ENCODE data around the gene RRP15. TPM values are rescaled to one million over a fixed set of nuclear protein-coding genes. Genes with fewer than 3 reads are reported as not detected.

The RRP15 gene
- polyA plus RNA-seq, 1 donor from 2014 or later, result 21.8 TPM

- peaks cover 25 to 37% (median 34%) of the 10 kb centered on the region in 3 donors for H3K4me1 Mint-ChIP-seq
- no peaks in the 10 kb centered on the region for H3K36me3 Mint-ChIP-seq
- H3K27ac Mint-ChIP-seq, result no peak overlapping the region
- H3K27me3 Mint-ChIP-seq, result no peaks in the 10 kb centered on the region
- H3K9me3 Mint-ChIP-seq, result no peaks in the 10 kb centered on the region
- no peak overlapping the region for H3K4me3 Mint-ChIP-seq
Measured at GRCh38 chr1:218352075-218352438, 67.0 kb downstream of the RRP15 start.

DNA sequence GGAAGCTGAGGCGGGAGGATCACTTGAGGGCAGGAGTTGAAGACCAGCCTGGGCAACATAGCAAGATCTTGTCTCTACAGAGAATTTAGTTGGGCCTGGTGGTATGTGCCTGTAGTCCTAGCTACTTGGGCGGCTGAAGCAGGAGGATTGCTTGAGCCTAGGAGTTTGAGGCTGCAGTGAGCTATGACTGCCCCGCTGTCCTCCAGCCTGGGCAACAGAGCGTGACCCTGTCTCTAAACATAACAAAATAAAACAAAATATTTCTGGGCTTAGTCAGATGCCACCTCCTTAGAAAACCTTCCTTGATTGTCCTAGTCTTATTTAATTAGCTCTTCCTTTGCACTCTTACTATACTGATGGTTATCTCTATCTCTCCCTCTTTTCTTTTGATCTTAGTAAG is 68.6 kb downstream of the RRP15 start:
- Mint-ChIP-seq H3K9me3 (no peaks in the 10 kb centered on the region), H3K27me3 (no peaks in the 10 kb centered on the region)

DNA sequence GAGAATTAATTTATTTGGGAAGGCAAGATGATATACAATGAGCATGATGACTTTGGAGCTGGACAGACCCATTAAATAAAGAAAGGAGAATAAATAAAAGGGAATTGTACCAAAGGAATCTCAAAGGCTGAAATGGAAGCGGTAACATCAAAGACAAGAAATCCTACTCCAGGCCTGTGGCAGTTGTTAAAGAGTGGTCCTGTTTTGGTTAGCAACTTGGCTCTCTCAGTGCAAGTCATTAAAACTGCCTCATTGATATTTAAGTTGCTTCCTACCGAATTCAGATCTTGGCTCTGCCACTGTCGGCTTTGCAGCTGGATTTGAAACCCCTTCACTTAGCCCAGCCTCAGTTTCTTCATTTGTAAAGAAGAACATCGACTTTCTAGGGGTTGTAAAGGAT is 70.2 kb downstream of the RRP15 start:
- H3K27ac Mint-ChIP-seq, result no peak overlapping the region
- H3K36me3 Mint-ChIP-seq, result no peaks in the 10 kb centered on the region
- H3K4me3 Mint-ChIP-seq, result no peak overlapping the region
- H3K27me3 Mint-ChIP-seq, result no peaks in the 10 kb centered on the region
- H3K9me3 Mint-ChIP-seq, result no peaks in the 10 kb centered on the region
- H3K4me1 Mint-ChIP-seq, result peaks cover 6 to 15% (median 10%) of the 10 kb centered on the region in 3 donors

More for the DNA sequence above, 68.6 kb downstream of the RRP15 start:
- Mint-ChIP-seq H3K27ac (no peak overlapping the region), H3K36me3 (no peaks in the 10 kb centered on the region), H3K4me3 (no peak overlapping the region), H3K4me1 (peaks cover 15 to 26% (median 22%) of the 10 kb centered on the region in 3 donors)

DNA sequence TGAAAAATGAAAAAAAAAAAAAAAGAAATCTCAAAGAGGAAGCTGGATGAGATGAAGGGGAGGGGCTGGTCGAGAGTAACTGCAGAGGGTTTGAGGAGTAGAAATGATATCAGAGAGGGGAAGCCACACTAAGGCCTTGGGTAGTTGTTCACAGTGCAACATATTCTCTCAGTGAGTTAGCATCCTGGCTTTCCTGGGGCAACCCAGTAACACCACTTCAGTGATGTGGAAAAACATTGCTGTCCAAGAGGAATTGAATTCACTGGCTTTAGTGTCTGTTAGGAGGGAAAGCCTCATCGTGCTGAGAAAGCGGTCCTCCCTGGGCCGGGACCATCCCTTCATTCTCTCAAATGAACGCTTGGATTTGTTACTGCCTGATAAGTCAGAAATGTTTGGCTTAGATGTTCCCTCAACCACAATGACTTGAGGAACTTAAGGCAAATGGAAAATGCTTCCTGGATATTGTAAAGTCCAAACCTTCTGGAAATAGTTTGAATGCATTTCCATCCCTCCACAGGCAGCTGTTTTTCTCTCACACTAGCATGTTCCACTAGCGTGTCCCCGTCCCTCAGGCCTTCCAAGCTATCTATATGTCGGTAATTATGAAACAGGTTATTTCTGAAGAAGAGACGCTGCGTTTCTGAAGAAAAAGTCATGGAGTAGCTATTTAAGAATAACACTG is 72.3 kb downstream of the RRP15 start:
- Mint-ChIP-seq H3K9me3 (no peaks in the 10 kb centered on the region), H3K36me3 (no peaks in the 10 kb centered on the region), H3K27ac (no peak overlapping the region), H3K4me3 (no peak overlapping the region), H3K4me1 (peaks cover 0 to 5% (median 1%) of the 10 kb centered on the region in 3 donors), H3K27me3 (no peaks in the 10 kb centered on the region)

GRCh38 chr1:218357893-218358232 is 72.8 kb downstream of the RRP15 start:
- Mint-ChIP-seq H3K4me3 (no peak overlapping the region), H3K27me3 (no peaks in the 10 kb centered on the region), H3K27ac (no peak overlapping the region)

DNA sequence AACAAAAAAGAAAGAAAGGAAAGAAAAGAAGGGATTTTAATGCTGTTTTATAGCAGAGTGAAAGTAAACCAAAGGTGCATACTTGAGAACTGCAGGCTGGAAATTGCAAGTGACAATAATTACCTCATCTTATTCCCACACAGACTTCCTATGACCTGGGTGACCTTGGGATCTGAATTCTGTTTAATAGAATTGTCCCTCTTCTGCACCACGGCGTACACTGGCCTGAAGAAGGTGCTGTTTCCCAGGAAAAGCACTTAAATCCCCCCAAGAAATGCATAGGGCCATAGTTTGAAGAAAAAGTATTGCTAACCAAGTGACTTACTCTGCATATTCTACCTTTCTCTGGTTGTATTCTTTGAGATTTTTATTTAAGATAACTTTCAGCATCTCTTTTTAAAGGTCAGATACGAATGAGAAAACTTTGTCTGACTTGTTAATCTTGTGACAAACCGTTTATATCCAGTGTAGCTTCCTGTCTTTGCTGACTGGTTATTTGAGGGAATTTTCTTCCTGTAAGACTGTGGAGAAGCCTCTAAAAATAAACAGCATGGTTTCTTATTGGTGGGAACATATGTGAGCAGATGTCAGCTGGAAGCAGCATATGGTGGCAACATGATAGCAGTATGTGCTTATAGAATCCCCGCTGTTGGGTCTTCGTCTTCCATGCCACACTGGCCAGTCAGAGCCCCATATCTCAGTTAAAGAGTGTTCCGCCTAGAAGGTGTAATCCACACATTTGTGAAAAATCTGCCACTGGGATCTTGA is 76.4 kb downstream of the RRP15 start:
- H3K27me3 Mint-ChIP-seq, result no peaks in the 10 kb centered on the region
- no peak overlapping the region for H3K27ac Mint-ChIP-seq
- no peak overlapping the region for H3K4me3 Mint-ChIP-seq
- H3K9me3 Mint-ChIP-seq, result no peaks in the 10 kb centered on the region
- H3K36me3 Mint-ChIP-seq, result peaks cover 2% of the 10 kb centered on the region
- peaks cover 0 to 5% (median 0%) of the 10 kb centered on the region in 3 donors for H3K4me1 Mint-ChIP-seq

More at GRCh38 chr1:218357893-218358232, 72.8 kb downstream of the RRP15 start:
- Mint-ChIP-seq H3K4me1 (peaks cover 0 to 5% (median 0%) of the 10 kb centered on the region in 3 donors), H3K36me3 (no peaks in the 10 kb centered on the region), H3K9me3 (no peaks in the 10 kb centered on the region)

- Mint-ChIP-seq H3K4me1 (peaks cover 0 to 5% (median 0%) of the 10 kb centered on the region in 3 donors), H3K4me3 (no peak overlapping the region), H3K27ac (no peak overlapping the region), H3K36me3 (peaks cover 2% of the 10 kb centered on the region), H3K9me3 (no peaks in the 10 kb centered on the region), H3K27me3 (no peaks in the 10 kb centered on the region)
Measured at GRCh38 chr1:218362418-218363076, 77.5 kb downstream of the RRP15 start.

GRCh38 chr1:218363141-218363540 is 78.0 kb downstream of the RRP15 start:
- Mint-ChIP-seq H3K4me3 (no peak overlapping the region), H3K9me3 (no peaks in the 10 kb centered on the region), H3K4me1 (peaks cover 0 to 4% (median 0%) of the 10 kb centered on the region in 3 donors), H3K27ac (no peak overlapping the region), H3K27me3 (no peaks in the 10 kb centered on the region), H3K36me3 (peaks cover 2% of the 10 kb centered on the region)

DNA sequence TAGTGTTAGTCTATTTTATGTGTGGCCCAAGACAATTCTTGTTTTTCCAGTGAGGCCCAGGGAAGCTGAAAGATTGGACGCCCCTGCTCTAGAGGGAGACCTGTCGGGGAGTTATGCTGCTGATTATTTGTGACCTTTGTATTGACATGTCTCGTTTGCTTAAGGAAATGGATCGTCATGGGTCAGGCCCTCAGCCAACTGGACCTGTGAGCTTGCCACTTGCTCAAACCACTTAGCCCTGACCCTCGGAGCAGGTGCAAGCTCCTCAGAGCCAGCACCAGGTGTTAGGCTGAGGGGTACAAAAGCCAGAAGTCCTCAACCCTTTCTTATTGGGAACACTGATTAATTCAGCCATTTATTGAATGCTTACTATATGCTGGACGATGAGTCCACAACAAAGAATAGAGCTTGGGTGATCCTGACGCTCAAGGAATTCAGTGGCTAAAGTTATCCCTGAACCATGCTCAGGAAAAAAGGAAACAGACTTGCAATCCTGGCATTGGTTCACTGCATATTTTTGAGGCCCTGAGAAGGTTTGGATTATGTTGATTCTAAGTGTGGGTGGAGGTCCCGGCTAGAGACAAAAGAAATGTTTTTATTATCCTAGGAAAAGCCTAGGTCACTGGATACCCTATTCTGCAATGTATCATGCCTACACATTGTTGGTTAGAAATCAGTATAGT is 79.1 kb downstream of the RRP15 start:
- H3K27me3 Mint-ChIP-seq, result no peaks in the 10 kb centered on the region
- no peak overlapping the region for H3K27ac Mint-ChIP-seq
- H3K4me1 Mint-ChIP-seq, result no peaks in the 10 kb centered on the region
- peaks cover 2% of the 10 kb centered on the region for H3K36me3 Mint-ChIP-seq
- H3K9me3 Mint-ChIP-seq, result no peaks in the 10 kb centered on the region
- no peak overlapping the region for H3K4me3 Mint-ChIP-seq

- H3K27me3 Mint-ChIP-seq, result no peaks in the 10 kb centered on the region
- H3K4me1 Mint-ChIP-seq, result no peaks in the 10 kb centered on the region
Measured at GRCh38 chr1:218365226-218365999, 80.3 kb downstream of the RRP15 start.

GRCh38 chr1:218366322-218367052 is 81.4 kb downstream of the RRP15 start:
- no peak overlapping the region for H3K4me3 Mint-ChIP-seq
- no peaks in the 10 kb centered on the region for H3K27me3 Mint-ChIP-seq
- no peaks in the 10 kb centered on the region for H3K9me3 Mint-ChIP-seq
- H3K4me1 Mint-ChIP-seq, result no peaks in the 10 kb centered on the region
- H3K27ac Mint-ChIP-seq, result no peak overlapping the region
- H3K36me3 Mint-ChIP-seq, result peaks cover 2% of the 10 kb centered on the region

More at GRCh38 chr1:218365226-218365999, 80.3 kb downstream of the RRP15 start:
- no peaks in the 10 kb centered on the region for H3K9me3 Mint-ChIP-seq
- H3K36me3 Mint-ChIP-seq, result peaks cover 2% of the 10 kb centered on the region
- no peak overlapping the region for H3K4me3 Mint-ChIP-seq
- peak overlapping the region in 1 of 3 donors; percentile 25 for H3K27ac Mint-ChIP-seq

DNA sequence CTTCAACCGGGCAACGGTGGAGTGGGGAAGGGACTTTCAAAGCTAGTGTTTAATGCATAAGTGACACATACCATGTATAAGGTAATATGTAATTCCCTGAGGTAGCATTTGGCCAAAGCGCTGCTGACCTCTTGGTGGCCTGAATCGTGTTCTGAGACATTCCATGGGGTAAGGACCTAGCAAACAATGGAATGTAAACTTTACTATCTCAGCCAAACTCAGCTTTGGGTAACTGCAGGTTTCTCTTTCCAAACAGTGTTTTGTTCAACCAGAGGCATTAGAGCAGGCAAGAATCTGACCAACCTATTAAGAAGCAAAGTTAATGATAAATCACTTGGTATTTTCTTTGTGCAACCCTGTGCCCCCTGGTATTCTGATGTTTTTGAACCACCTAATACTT is 82.0 kb downstream of the RRP15 start:
- Mint-ChIP-seq H3K27ac (no peak overlapping the region), H3K4me3 (no peak overlapping the region), H3K36me3 (peaks cover 2% of the 10 kb centered on the region), H3K4me1 (no peaks in the 10 kb centered on the region), H3K27me3 (no peaks in the 10 kb centered on the region), H3K9me3 (no peaks in the 10 kb centered on the region)

- peaks cover 2% of the 10 kb centered on the region for H3K27me3 Mint-ChIP-seq
- no peaks in the 10 kb centered on the region for H3K9me3 Mint-ChIP-seq
Measured at GRCh38 chr1:218368686-218369085, 83.6 kb downstream of the RRP15 start.

More at GRCh38 chr1:218368686-218369085, 83.6 kb downstream of the RRP15 start:
- Mint-ChIP-seq H3K27ac (no peak overlapping the region), H3K36me3 (peaks cover 2% of the 10 kb centered on the region), H3K4me1 (no peaks in the 10 kb centered on the region), H3K4me3 (no peak overlapping the region)

Measured in IgD-negative memory B cell (primary cell).